Measurements from ENCODE around the gene AIFM2. TPM values are rescaled to one million over a fixed set of nuclear protein-coding genes. Genes with fewer than 3 reads are reported as not detected.

AIFM2 gene
- total RNA-seq = 3.6 and 4.9 TPM in 2 replicates

GRCh38 chr10:70132098-70133029 is at the start of gene AIFM2:
TSS of gene AIFM2 (minus strand) at chr10:70132825. CDS start at chr10:70124084, 8,741 bp downstream.

GRCh38 chr10:70146489-70147258 is 14.0 kb upstream of the AIFM2 start, which contains the start of gene TYSND1:
TSS of gene TYSND1 (minus strand) at chr10:70146700. CDS start at chr10:70146586, 114 bp downstream.

Other genes with a start within 250 kb of the AIFM2 start
- gene MACROH2A2, start 80.0 kb downstream of the AIFM2 start, total RNA-seq = 0.36 and 1.5 TPM in 2 replicates
- 4.8 and 6.2 TPM in 2 replicates for gene TYSND1, start 13.9 kb upstream of the AIFM2 start, total RNA-seq
- 134 and 147 TPM in 2 replicates for gene SAR1A, start 37.7 kb upstream of the AIFM2 start, total RNA-seq
- gene PPA1, start 100.6 kb upstream of the AIFM2 start, total RNA-seq = 204 and 245 TPM in 2 replicates
- gene NPFFR1, start 151.2 kb upstream of the AIFM2 start, total RNA-seq = not detected in 2 replicates
- gene LRRC20, start 249.8 kb upstream of the AIFM2 start, total RNA-seq = 7.3 and 7.7 TPM in 2 replicates

Data from endothelial cell of coronary artery (primary cell).